Hepatic stellate cell (primary cell): ENCODE data around the gene SKOR1.
A peak's percentile ranks its signal among the peaks of the same experiment; 100 is the strongest.

Source experiments
- DNase-seq: peaks from one replicate; pipeline ENCODE4 v3.0.0; 2011; ENCODE audit warnings: low spot score

SKOR1 gene

DNA sequence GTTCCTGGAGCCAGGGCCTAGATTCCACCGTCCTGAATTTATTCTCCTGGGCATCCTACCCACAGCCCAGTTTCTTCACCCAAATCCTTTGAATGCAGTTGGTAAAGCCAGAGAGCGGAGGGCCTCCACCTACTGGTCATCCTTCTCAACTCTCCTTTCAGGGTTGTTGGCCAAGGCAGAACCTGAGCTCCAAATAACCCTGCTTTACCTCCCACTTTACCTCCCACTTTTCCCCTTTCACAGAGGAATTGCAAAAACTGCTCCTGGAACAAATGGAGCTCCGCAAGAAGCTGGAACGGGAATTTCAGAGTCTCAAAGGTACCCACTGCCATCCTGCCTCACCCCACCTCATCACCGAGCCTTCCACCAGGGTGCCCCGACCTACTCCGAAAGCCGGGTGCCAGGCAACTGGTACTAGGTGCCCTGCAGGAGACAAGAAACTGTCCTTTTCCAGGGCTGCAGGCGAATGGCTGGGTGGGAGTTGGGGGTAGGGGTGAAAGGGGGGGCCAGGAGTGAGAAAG is 6.8 kb downstream of the SKOR1 start:
- no peak for DNase-seq

DNA sequence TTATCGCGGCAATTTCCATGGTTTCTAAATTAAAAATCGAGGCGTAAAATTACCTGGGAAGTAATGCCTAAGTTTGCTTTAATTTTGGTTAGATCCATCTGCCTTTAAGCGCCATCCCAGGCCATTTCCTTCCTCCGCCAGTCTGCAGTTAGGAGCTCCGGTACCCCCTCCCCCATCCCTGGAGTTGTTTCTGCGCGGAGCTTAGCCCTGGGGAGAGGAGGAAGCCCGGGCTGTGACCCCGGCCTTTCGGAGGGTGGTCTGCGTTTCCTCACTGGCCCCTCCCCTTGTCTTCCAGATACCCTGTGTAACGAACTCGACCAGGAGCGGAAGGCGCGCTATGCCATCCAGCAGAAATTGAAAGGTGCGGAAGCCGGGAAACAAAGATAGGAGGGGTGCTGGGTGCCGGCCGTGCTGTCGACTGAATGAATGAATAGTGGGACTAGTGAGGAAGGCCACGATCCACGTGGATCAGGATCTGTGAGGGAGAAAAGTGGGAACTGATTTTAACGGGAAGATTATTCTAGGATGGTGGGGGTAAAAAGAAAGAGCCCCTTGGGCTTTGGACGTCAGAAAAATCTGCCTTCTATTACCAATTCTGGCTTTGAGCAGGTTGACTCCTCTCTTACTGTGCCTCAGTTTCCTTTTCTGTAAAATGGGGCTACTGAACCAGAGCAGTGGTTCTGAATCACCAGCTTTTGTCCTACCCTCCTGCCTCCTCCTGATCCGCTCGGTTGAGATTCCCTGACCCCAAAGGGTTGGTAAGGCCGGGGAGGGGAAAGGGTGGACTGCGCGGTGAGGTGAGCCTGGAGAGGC is 7.8 kb downstream of the SKOR1 start:
- DNase-seq = no peak

DNA sequence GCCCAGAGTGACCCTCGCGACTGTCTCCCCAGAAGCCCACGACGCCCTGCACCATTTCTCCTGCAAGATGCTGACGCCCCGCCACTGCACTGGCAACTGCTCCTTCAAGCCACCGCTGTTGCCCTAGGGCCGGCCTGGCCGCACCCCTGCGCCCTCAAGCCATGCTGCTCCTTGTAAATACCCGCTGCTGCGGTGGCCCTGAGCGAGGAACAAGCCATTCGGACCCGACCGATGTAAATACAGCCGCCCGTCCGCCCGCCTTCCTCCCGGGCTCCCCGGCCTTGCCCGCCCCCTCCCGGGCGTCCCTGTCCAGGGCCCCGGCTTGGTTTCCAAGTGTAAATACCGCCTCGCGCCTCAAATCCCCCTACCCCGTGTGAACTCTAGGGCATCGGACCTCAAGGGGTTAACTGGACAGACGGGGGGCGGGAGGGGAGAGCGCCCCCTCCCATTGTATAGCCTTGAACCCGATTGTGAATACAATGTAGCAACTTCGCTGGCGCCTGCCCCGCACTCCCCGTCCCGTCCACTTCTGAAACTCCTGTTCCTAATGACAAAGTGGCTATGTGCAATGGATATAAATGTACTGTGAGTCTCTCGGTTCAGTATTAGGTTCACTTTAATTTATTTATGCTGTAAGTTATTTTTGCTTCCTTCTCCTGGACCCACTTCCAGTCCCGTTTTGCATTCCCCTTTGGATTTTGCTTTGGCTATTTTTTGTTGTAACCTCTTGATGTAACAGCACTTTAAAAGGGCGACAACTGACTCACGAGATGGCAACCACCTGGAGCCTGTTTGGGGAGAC is 8.6 kb downstream of the SKOR1 start:
- DNase-seq = peak; percentile 72

DNA sequence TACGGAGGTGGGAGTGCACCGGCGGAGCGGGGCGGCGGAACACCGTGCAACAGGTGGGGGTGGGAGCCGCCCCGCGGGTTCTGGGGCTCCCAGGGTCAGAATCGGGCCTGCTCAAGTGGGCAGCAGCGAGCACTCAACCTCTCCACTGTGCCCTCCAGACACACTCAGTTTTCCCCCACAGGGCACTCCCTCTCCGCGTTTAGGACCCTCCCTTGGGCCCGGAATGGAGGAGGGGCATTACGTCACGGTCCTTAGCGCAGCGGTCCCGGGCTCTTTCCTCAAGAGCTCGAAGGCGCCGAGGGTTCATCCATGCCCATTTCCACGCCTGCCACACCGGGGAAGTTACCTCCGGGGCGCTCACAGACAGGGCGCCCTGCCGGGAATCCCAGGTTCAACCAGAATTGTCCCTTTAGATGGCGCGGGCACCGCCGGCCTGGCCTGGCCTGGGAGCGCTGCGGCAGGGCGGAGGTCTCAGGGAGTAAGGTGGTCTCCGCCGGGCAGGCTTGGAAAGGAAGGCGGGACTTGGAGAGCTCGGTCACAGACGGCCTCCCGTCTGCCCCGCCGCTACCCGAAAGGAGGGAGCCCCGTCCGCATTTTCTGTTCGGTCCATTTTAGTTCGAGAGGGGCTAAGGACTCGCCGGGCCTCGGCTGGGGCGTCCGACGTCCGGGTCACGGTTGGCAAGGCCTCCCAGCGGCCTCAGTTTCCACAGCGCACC is 9.4 kb downstream of the SKOR1 start:
- no peak for DNase-seq

DNA sequence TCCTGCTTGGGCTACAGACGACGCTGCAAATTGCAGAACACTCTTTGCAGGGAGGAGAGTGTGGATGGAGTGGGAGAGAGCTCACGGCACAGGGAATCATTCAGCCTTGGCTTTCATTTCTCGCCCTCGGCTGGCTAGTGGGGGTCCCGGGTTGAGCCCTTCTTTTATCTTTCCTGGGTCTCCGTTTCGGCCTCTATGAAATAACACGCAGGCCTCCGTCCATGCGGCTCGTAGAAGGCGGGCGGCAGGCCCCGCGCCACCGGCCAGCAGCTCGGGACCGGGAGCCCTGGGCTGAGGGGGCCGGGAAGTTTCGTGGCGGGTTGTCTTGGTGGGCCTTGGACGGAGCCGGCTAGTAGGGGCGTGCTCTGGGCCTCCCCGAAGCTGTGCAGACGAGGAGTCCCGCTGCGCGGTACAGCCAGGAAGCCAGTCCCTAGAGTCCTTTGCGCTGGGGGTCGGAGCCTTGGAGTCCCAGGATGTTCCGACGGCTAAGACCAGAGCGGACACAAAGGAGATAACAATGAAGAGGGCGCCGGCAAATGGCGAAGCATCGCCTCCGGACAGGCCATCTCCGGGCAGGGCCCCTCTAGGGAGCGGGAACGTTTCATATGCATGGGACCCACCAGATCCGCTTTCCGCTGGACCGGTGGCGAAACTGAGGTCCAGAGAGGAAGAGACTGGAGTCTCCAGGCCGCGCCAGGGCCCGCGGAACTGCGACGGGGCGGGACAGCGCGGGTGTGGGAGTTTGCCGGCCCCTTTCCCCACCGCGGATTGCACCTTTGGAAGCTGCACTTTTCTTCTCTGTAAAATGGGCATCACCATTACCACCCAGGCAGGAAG is 10.2 kb downstream of the SKOR1 start:
- DNase-seq = no peak

DNA sequence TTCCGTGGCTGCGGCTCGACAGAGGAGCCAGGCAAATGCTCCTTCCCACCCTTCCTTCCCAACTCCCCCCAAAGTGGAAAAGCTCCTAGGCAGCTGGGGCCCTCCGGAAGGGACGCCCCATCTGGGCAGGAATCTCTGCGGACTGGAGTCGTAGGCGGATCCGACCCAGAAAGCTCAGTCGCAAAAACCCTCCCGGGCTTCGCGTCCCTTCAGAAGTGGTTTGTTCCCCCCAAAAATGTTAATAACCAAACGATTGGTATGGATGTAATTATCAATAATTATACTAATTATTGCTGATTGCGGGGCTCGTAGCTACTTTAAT is 10.8 kb downstream of the SKOR1 start:
- DNase-seq = no peak

DNA sequence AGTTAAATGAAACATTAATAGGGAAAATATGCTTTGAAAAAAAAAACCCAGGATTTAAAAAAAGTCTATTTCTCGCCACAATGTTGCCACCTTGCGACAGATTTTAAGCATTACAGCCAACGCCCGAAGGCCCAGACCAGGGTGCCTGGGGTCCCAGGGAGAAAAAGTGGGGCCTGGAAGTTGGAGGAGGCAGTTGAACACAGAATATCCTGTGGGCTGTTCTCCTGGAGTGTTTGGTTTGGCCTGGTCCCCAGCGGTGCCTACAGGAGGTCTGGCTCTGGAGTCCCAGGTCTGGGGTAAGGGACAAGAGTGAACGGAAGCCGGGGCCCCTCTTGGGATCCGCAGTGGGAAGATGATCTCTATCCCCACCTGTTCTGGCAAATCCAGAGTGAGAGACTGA is 11.2 kb downstream of the SKOR1 start:
- DNase-seq = peak; percentile 70

DNA sequence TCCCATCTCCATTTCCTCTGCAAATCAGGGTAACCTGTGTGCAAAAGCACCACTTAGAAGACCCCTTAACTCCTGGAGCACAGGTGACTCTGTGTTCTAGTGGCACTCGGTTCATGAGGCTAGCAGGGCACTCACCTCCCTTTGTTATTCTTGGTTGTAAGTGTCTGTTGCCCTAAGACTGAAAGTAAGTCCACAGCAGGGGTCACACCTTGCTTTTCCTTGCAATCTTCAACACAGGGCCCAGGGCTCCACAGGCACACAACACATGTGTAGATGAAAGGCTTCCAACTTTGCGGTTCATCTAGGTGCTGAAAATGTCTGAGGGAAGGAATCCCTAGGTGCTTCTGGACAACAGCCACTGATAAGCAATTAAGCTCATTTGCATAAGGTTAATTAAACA is 11.6 kb downstream of the SKOR1 start:
- DNase-seq = no peak

DNA sequence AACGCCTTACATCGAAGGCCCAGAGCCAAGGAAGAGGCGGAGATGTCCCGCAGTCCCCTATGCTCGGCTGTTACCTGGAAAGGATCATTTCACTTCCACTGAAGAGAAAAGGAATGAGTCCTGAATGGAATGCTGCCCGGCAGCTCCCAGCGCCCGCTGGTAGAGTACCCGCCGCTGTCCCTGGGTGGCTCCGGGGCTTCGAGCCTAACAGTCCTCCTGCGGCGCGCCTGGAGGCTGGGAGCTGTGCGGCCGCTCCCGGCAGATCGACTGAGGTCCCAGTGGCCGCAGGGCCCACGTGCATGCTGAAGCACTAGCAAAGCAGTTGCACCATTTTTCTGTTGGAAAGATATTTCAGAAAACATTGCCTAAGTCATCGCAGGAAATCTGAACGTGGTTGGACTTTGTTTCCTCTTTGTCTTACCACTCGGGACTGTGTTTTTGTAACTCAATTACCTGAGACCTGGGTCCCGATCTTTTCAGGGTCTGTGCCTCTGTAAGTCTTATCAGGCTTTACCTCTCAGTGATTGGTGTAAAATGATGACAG is 13.6 kb downstream of the SKOR1 start:
- DNase-seq = peak; percentile 76

DNA sequence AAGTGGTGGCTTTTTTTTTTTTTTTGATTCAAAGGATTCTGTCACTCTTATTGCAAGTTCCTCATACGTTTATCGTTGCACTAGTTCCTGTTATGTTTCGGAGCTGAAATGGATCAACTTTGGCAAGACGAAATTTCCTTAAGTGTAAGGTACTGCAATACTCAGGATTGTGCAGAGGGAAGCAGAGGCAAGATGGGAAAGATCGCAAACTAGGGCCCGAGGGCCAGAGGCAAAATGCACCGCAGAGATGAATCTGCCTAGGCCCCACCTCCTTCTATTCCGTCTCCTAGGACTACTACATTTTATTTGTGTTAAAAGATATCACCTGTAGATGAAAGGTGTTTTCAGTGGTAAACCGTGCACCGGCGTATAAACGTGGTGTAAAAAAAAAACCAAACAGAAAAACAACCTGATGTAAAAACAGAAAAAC is 14.2 kb downstream of the SKOR1 start:
- DNase-seq = peak; percentile 62

DNA sequence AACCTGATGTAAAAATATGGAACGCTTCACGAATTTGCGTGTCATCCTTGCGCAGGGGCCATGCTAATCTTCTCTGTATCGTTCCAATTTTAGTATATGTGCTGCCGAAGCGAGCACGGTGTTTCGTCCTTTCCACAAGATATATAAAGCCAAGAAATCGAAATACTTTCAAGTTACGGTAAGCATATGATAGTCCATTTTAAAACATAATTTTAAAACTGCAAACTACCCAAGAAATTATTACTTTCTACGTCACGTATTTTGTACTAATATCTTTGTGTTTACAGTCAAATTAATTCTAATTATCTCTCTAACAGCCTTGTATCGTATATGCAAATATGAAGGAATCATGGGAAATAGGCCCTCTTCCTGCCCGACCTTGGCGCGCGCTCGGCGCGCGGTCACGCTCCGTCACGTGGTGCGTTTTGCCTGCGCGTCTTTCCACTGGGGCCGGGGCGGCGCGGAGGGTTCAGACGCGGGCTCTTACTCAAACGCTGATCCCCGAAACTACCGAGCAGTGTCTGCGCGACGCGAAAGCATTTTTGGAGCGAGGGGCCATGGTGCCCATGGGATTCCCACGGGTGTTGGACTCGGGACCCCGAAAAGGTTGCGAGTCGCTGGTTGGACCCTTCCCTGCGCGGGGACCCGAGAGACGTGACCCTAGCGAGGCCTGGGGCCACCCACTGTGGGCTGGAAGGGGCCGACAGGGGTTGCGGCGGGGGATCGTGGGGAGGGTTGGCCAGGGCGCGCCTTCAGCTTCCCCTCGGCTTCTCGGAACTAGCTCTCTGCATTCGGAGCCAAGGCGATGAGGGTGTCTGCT is 14.8 kb downstream of the SKOR1 start, which contains the start of gene RNU6-1:
Gene RNU6-1, minus strand, starts transcription at position 117 of the 820 bp plus-strand sequence.
- DNase-seq = peak; percentile 94

DNA sequence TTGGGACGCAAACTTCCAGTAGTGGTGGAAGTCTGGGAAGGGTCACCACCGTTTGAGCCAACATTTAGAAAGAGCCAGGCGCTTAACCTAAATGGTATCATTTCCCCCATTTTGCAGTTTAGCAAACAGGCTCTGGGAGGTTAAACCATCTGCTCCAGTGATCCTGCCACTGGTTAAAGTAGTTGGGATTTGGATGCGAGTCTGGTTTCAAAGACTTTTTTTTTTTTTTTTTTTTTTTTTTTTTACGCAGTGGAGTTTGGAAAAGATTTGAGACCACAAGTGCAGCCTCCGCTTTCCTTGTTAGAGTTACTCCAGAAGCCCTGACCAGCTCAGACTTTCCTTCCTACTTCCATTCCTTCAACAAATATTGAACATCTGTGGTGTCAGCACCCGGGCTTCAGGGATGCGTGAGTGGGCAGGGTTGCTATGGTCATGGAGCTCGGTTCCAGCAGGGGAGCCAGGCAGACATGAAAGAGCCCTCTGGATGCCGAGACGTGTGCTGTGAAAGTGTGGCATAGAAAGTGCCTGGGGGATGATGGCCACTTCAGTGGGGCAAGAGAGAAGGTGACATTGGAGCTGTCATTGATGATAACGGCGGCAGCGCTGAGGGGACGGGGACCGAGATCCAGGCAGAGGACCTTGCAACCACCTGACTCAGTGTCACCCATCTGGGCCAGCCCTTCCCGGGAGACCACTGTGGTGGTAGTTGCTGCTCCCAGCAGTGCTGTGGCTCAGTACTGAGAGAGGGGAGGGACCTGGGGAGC is 15.6 kb downstream of the SKOR1 start:
- peak; percentile 77 for DNase-seq

DNA sequence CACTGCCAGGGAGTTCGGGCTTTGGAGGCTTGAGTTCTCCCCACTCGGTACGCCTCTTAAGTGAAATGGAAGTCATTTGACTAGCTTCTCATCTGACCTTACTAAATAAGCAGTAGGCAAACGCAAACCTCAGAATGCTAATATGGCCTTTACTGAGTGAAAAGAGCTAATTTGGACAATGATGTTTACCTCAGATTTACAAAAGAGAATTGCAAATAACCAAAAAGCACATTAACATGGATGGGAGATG is 16.1 kb downstream of the SKOR1 start:
- no peak for DNase-seq

DNA sequence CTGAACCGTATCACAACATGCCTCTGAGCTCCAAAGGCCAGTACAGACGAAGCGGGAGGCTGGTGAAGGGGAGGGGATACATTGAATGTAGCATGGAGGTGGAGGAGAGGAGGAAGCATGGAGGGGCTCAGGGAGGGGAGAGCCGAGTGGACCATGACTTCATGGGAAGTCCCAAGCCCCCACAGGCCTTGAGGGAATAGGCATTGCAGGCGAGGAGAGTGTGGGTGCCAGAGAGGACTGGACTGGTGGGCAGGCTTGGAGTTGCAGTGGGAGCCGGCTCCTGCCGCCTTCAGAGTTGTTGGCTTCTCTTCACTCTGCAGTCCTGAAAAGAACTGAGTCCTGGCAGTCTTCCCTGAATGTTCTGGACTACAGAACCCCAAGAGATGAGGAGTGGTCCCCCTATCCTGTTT is 17.8 kb downstream of the SKOR1 start:
- no peak for DNase-seq

DNA sequence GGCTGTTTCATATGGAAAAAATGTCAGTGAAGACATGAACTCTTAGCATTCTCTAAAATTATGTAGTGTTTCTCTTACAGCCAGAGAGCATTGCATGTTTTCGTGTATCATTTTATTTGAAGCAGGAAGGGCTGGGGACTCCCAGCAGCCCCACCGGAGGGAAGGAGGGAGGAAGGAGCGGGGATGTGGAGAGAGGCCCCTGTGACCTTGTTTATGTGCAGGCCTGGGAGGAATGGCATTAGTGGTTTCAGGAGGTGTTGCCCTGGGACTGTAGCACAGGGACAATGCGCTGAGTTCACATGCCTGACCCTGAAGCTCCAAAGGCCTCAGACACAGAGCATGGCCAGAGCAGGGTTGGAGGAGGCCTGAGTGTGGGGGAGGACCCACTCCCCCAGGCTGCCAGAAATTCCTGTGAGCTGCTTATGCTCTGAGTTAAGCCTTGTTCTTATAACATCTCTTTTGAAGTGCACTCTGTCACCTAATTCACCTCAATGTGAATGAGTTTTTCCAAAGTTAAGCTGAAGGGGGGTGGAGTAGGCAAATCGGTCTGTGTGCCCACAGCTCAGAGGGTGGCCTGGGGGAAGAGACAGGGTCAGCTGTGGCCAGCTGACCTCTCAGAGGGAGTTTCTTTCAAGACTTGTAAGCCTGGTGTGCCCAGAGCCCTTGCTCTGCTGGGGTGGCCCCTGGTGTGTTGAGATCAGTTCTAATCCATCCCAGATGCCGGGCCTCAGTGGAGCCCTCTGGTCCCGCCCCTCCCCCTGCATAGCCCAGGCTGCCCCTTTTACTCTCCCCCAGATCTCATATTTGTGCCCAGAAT is 18.5 kb downstream of the SKOR1 start:
- peak; percentile 46 for DNase-seq

DNA sequence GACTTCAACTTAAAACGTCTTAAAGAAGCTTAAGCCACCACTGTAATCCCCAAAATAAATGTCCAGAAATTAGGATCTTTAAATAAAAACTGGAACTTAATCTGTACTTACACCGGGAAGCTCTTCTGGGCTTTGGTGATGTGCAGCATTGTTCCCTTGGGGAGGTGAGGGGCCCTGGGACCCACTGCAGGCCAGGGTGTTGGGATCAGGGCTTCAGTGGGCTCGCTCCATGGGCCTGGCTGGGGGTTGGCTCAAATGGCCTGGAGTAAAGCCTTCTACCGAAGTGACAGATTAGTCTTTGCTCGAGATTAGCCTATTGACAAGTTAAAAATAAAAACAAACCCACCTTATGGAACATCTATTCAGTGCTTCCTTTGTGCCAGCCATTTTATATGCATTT is 20.7 kb downstream of the SKOR1 start:
- DNase-seq = no peak

DNA sequence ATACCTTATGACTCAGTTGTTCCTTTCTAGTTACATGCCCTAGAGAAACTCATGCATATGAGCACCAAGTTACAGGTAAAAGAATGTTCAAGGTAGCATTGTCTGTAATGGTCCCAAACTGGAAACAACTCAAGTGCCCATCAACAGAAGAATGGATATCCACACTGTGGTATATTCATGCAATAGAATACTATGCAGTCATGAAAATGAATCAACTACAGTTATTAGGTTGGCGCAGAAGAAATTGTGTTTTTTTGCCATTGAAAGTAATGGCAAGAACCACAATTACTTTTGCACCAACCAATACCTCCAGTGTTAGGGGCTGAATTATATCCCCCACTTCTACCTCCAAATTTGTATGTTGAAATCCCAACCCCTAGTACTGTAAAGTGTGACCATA is 24.2 kb downstream of the SKOR1 start:
- no peak for DNase-seq

DNA sequence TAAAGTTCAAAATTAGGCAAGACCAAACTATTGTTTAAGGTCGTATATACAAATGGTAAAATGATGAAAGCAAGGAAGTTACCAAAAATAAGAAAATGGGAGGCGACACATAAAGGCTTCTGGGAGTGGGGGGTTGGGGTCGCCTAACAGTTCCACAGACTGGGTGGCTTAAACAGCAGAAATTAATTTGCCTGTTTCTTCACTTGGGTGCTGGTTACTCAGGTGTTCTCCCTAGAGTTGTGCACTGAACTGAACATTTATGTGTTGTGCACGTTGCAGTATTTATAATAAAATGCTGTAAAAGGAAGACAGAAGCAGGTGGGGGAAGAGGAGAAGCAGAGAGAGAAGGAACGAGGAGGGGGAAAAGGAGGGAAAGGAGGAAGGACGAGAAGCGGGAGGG is 25.0 kb downstream of the SKOR1 start:
- no peak for DNase-seq

DNA sequence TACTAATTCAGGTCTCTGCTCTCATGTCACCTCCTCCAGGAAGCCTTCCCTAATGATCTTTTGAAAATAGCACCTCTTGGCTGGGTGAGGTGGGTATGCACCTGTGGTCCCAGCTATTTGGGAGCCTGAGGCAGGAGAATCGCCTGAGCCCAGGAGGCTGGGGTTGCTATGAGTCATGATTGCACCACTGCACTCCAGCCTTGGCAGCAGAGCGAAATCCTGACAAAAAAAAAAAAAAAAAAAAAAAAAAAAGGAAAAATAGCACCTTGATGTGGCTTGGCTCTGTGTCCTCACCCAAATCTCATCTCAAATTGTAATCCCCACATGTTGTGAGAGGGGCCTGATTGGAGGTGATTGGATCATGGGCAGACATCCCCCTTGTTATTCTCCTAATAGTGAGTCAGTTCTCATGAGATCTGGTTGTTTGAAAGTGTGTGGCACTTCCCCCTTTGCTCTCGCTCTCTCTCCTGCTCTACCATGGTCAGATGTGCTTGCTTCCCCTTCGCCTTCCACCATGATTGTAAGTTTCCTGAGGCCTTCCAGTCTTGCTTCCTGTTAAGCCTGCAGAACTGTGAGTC is 25.8 kb downstream of the SKOR1 start:
- no peak for DNase-seq
